Measurements from ENCODE around the gene PHACTR4.
"Not testable (repeated sequence)": the region's sequence is repeated elsewhere in the genome, so short reads cannot be mapped to it uniquely, and the experiment has no call there.

DNA sequence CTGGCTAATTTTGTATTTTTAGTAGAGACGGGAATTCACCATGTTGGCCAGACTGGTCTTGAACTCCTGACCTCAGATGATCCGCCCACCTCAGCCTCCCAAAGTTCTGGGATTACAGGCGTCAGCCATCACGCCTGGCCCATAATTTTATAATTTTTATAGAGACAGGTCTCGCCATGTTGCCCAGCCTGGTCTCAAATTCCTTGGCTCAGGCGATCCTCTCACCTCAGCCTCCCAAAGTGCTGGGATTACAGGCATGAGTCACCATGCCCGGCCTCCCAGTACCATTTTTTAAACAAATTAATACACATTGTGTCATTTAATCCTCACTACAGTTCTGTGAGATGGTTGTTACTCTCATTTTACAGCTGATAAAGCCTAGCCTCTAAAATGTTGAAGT lies 3.9 kb downstream of the PHACTR4 start:
- TF ChIP-seq, protein P1, sequence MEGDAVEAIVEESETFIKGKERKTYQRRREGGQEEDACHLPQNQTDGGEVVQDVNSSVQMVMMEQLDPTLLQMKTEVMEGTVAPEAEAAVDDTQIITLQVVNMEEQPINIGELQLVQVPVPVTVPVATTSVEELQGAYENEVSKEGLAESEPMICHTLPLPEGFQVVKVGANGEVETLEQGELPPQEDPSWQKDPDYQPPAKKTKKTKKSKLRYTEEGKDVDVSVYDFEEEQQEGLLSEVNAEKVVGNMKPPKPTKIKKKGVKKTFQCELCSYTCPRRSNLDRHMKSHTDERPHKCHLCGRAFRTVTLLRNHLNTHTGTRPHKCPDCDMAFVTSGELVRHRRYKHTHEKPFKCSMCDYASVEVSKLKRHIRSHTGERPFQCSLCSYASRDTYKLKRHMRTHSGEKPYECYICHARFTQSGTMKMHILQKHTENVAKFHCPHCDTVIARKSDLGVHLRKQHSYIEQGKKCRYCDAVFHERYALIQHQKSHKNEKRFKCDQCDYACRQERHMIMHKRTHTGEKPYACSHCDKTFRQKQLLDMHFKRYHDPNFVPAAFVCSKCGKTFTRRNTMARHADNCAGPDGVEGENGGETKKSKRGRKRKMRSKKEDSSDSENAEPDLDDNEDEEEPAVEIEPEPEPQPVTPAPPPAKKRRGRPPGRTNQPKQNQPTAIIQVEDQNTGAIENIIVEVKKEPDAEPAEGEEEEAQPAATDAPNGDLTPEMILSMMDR (IDR thresholded peaks at IDR 0.05), result not testable (repeated sequence)
- TF ChIP-seq POLR2A (IDR thresholded peaks at IDR 0.05), result not testable (repeated sequence)
